Ishikawa (cell line): Measurements from ENCODE around the gene ST3GAL3.

Source experiments
- CEBPB ChIP-seq: IDR thresholded peaks from 2 replicates; pipeline ENCODE4 v1.6.1; 2012
- CREB1 ChIP-seq: IDR thresholded peaks from 2 replicates; pipeline ENCODE4 v1.6.1; 2012; ENCODE audit warnings: low read depth
- EGR1 ChIP-seq: IDR thresholded peaks from 2 replicates; pipeline ENCODE4 v1.6.1; 2012
- EP300 ChIP-seq: IDR thresholded peaks from 2 replicates; pipeline ENCODE4 v1.6.1; 2012; ENCODE audit warnings: borderline replicate concordance
- FOXM1 ChIP-seq: IDR thresholded peaks from 2 replicates; pipeline ENCODE4 v1.6.1; 2012; ENCODE audit warnings: low read depth, borderline replicate concordance
- NFIC ChIP-seq: IDR thresholded peaks from 2 replicates; pipeline ENCODE4 v1.6.1; 2012
- RAD21 ChIP-seq: IDR thresholded peaks from 2 replicates; pipeline ENCODE4 v1.6.1; 2012; ENCODE audit warnings: low read depth
- TAF1 ChIP-seq: IDR thresholded peaks from 2 replicates; pipeline ENCODE4 v1.6.1; 2012; ENCODE audit warnings: low read depth, mild to moderate bottlenecking
- TCF12 ChIP-seq: IDR thresholded peaks from 2 replicates; pipeline ENCODE4 v1.6.1; 2012; ENCODE audit warnings: low read depth
- TEAD4 ChIP-seq: IDR thresholded peaks from 2 replicates; pipeline ENCODE4 v1.6.1; 2012
- USF1 ChIP-seq: IDR thresholded peaks from 2 replicates; pipeline ENCODE4 v1.6.1; 2012
- YY1 ChIP-seq: IDR thresholded peaks from 2 replicates; pipeline ENCODE4 v1.6.1; 2012; ENCODE audit warnings: low read depth
- ZBTB7A ChIP-seq: IDR thresholded peaks from 2 replicates; pipeline ENCODE4 v1.6.1; 2012; ENCODE audit warnings: low read depth
- TF ChIP-seq, protein P1 (sequence below): IDR thresholded peaks from 2 replicates; pipeline ENCODE4 v1.6.1; 2012
- TF ChIP-seq, protein P2 (sequence below): IDR thresholded peaks from 2 replicates; pipeline ENCODE4 v1.6.1; 2012; ENCODE audit warnings: low read depth, mild to moderate bottlenecking

Gene ST3GAL3

DNA sequence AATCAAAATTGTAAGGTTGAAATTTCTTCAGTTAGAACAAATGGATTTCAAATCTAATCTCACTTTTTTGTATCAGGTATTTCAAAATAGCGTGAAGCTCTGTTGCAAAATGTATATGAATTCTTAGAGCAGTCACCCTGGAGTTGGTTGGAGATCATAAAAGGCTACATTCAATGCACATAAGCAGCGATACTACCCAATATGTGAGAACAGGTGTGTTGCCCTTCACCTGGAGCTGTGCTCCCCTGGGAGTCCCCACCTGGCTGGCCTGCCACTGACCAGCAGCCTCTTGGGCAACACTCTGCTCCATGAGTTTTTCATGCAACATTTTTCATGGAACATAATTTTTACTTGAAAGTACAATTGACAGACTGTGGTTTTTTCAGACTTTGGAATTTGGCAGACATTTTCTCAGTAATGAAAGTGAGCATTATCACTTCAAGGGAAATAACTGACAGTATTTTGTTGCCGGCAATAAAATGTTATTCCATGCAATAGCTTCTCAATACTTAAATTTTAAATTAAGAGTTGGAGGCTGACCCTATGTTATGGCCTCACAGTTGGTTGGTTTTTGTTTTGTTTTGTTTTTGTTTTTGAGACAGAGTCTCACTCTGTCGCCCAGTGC, 95.1 kb downstream of the ST3GAL3 start:
- no peak for TF ChIP-seq TAF1

DNA sequence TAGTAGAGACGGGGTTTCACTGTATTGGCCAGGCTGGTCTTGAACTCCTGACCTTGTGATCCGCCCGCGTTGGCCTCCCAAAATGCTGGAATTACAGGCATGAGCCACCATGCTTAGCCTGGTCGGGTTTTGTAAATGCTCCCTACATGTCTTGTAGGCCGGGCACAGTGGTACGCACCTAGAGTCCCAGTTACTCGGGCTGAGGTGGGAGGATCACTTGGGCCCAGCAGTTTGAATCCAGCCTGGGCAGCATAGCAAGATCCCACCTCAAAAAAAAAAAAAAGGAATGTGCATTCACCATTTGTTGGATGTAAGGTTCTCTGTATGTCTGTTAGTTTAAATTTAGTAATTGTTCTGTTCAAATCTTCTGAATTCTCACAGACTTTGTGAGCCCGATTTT, 95.8 kb downstream of the ST3GAL3 start:
- TF ChIP-seq USF1 (no peak), EP300 (no peak), TEAD4 (no peak), ZBTB7A (no peak), FOXM1 (no peak), CREB1 (no peak)

DNA sequence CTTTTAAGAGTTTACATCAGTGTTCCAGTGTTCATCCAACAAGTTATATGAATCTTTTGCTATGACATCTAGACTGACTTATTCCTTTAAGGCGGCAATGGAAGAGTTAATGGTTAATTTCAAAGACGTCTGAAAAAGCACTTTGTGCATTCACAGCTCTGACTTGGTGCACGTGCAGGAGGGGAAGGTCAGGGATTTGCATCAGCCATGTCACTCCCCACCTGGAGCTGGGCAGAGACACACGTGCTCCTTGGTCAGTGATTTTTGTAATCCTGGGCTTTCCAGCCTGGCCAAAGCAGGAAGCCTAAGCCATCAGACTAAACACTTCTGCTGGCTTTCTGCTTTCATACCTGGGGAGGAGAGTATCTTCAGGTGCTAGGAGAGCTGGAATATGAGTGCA, 96.3 kb downstream of the ST3GAL3 start:
- no peak for TF ChIP-seq TCF12
- no peak for TF ChIP-seq USF1
- no peak for TF ChIP-seq EGR1

DNA sequence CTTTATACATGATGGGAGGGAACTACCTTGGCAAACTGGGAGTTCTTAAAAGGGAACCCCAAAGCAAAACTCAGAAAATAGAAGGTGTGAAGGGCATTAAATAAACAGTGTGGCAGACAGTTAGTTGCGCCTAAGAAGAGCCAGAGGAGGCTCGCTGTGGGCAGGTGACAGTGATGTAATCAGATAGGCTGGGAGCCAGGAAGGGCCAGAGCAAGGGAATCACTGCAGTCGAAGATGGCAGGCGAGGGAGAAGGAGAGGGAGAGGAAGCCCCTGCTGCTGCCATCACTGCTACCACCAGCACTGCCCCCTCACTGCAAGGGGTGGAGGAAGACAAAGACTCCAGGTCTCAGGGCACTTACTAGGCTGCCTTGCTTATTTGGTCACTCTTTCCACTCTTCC, 97.2 kb downstream of the ST3GAL3 start:
- TF ChIP-seq FOXM1 (no peak), EP300 (no peak), NFIC (no peak), YY1 (no peak), TEAD4 (no peak), TAF1 (no peak)

- TF ChIP-seq TCF12 (no peak), TEAD4 (no peak), EP300 (no peak), USF1 (no peak), EGR1 (no peak), FOXM1 (no peak), NFIC (no peak), RAD21 (no peak), ZBTB7A (no peak), CEBPB (no peak), TAF1 (no peak), CREB1 (no peak)
- TF ChIP-seq, protein P1, sequence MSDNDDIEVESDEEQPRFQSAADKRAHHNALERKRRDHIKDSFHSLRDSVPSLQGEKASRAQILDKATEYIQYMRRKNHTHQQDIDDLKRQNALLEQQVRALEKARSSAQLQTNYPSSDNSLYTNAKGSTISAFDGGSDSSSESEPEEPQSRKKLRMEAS = no peak
- TF ChIP-seq, protein P2, sequence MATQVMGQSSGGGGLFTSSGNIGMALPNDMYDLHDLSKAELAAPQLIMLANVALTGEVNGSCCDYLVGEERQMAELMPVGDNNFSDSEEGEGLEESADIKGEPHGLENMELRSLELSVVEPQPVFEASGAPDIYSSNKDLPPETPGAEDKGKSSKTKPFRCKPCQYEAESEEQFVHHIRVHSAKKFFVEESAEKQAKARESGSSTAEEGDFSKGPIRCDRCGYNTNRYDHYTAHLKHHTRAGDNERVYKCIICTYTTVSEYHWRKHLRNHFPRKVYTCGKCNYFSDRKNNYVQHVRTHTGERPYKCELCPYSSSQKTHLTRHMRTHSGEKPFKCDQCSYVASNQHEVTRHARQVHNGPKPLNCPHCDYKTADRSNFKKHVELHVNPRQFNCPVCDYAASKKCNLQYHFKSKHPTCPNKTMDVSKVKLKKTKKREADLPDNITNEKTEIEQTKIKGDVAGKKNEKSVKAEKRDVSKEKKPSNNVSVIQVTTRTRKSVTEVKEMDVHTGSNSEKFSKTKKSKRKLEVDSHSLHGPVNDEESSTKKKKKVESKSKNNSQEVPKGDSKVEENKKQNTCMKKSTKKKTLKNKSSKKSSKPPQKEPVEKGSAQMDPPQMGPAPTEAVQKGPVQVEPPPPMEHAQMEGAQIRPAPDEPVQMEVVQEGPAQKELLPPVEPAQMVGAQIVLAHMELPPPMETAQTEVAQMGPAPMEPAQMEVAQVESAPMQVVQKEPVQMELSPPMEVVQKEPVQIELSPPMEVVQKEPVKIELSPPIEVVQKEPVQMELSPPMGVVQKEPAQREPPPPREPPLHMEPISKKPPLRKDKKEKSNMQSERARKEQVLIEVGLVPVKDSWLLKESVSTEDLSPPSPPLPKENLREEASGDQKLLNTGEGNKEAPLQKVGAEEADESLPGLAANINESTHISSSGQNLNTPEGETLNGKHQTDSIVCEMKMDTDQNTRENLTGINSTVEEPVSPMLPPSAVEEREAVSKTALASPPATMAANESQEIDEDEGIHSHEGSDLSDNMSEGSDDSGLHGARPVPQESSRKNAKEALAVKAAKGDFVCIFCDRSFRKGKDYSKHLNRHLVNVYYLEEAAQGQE = no peak
Observed at GRCh38 chr1:43805340-43805739, 98.0 kb downstream of the ST3GAL3 start.

DNA sequence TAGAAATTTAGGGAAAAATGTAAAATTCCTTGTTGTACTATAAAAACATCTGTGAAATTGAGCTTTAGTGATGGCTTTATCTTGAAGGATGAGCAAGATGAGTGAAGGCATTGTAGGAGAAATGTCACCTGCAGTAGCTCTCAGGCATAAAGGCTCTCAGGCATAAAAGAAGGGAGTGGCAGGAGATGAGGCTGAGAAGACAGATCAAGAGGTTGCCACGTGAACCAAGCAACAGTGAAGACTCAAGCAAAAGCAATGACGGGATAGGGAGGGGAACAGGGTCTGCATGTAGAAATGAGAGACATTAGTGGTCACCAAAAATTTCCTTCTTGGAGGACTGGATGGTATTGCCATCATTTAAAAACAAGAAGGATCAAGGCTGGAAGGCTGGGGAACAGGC, 98.8 kb downstream of the ST3GAL3 start:
- TF ChIP-seq ZBTB7A (no peak), TEAD4 (no peak), FOXM1 (no peak), TCF12 (no peak), RAD21 (no peak), NFIC (no peak), USF1 (no peak), EP300 (no peak), CEBPB (no peak), EGR1 (no peak), TAF1 (no peak), CREB1 (no peak), YY1 (no peak)
- TF ChIP-seq, protein P2 = no peak
- TF ChIP-seq, protein P1 = no peak
